Coronary artery (tissue), 2 donors: ENCODE data around the gene CAMTA2.

ENCODE experiments used
- DNase-seq: peaks from one replicate; pipeline ENCODE4 v3.0.0-alpha.2; 2017; ENCODE audit warnings: low spot score
- H3K27ac ChIP-seq, 2 donors: fragments of 200-600 bp; sonication (generic); one replicate each; pipeline ENCODE4 v1.5.1; 2016 to 2019
- H3K4me3 ChIP-seq: fragments of 200-600 bp; sonication (generic); 2 replicates; pipeline ENCODE4 v1.5.1; 2016; ENCODE audit warnings: mild to moderate bottlenecking, moderate library complexity
- TF ChIP-seq, protein P1 (sequence below): fragments of 200-600 bp; sonication (generic); IDR thresholded peaks from one replicate; pipeline ENCODE4 v1.5.1; 2019; ENCODE audit warnings: antibody characterized with exemption

CAMTA2 gene

DNA sequence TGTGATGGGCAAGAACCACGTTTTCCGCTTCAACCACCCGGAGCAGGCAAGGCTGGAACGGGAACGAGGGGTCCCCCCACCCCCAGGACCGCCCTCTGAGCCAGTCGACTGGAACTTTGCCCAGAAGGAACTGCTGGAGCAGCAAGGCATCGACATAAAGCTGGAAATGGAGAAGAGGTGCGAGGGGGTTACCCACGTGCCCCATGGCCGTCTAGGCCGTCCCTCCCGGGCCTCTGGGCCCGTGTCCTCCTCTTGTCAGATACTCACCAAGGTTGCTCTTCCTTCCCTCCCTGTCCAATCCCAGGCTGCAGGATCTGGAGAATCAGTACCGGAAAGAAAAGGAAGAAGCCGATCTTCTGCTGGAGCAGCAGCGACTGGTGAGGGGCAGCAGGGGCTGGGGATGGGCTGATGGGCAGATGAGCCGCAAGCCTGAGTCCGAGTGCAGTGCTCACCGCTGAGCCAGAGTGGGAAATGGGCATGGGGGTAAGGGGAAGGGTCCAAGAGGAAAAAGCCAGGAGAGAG lies 33.1 kb upstream of the CAMTA2 start:
- Histone ChIP-seq H3K27ac (no peak overlapping the region), H3K4me3 (no peak overlapping the region)
- TF ChIP-seq, protein P1, sequence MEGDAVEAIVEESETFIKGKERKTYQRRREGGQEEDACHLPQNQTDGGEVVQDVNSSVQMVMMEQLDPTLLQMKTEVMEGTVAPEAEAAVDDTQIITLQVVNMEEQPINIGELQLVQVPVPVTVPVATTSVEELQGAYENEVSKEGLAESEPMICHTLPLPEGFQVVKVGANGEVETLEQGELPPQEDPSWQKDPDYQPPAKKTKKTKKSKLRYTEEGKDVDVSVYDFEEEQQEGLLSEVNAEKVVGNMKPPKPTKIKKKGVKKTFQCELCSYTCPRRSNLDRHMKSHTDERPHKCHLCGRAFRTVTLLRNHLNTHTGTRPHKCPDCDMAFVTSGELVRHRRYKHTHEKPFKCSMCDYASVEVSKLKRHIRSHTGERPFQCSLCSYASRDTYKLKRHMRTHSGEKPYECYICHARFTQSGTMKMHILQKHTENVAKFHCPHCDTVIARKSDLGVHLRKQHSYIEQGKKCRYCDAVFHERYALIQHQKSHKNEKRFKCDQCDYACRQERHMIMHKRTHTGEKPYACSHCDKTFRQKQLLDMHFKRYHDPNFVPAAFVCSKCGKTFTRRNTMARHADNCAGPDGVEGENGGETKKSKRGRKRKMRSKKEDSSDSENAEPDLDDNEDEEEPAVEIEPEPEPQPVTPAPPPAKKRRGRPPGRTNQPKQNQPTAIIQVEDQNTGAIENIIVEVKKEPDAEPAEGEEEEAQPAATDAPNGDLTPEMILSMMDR, result no peak
- peak; percentile 69 for DNase-seq

DNA sequence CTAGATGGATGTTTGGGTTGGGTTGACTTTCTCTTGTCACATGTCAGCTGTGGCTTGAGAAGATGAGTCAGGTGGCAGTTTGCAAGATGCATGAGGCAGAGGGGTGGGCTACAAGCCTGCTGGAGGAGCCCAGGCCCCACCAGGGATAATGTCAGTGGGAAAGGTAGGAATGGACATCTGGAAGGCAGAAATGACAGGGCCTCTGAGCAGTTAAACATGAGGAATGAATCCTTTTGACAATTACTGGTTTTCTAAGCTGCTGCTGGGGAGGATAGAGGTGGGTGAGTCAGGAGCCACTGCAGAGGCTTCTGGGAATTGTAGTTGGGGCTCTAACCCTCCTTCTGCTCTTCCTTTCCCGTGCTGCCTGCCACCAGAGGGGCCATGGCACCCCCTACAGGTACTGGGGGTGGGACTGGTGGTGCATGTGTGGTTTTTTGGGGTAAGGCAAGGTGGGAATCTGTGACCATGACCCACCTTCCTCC lies 32.0 kb upstream of the CAMTA2 start:
- TF ChIP-seq, protein P1, result no peak
- DNase-seq, result no peak
- no peak overlapping the region for H3K4me3 ChIP-seq
- peak overlapping the region in 1 of 2 donors; percentile 11 for H3K27ac ChIP-seq

DNA sequence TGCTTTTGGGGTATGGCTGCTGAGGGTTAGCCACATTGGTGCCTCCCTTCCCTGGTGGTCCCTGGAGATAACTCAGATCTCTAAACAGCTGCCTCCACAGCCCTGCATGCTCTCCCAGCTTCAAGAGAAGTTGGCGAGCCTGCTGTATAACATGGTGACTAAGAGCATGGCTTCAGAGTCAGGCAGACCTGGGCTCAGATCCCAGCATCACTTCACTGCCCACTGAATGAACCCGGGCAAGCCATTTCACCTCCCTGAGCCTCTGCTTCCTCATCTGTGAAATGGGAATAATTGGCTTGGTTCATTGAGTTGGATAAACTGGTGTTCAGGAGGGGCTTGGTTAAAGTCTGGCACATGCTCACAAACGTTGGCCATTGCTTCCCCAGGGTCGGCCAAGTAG lies 26.9 kb upstream of the CAMTA2 start:
- TF ChIP-seq, protein P1, result no peak
- H3K27ac ChIP-seq, result no peak overlapping the region

DNA sequence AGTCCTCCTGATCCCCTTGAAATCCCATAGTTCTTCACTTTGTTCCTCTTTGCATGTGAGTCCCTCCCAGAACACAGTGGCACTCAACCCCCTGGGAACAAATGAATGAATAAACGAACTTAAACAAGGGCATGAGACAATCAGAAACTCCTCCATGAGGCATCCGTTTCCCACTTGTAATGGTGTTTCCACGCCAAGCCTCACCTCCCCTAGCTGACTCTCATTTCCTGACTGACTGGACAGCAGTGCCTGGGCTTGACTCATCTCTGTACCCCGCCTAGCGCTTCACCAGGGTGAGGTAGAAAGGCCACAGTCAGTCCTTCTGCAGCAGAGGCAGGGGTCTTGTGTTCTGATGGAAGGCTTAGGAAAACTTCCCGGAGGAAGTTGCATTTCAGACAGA lies 24.5 kb upstream of the CAMTA2 start:
- Histone ChIP-seq H3K4me3 (no peak overlapping the region), H3K27ac (no peak overlapping the region)
- TF ChIP-seq, protein P1, result no peak
- DNase-seq, result peak; percentile 61

More for the DNA sequence above, 26.9 kb upstream of the CAMTA2 start:
- no peak for DNase-seq
- H3K4me3 ChIP-seq, result no peak overlapping the region

DNA sequence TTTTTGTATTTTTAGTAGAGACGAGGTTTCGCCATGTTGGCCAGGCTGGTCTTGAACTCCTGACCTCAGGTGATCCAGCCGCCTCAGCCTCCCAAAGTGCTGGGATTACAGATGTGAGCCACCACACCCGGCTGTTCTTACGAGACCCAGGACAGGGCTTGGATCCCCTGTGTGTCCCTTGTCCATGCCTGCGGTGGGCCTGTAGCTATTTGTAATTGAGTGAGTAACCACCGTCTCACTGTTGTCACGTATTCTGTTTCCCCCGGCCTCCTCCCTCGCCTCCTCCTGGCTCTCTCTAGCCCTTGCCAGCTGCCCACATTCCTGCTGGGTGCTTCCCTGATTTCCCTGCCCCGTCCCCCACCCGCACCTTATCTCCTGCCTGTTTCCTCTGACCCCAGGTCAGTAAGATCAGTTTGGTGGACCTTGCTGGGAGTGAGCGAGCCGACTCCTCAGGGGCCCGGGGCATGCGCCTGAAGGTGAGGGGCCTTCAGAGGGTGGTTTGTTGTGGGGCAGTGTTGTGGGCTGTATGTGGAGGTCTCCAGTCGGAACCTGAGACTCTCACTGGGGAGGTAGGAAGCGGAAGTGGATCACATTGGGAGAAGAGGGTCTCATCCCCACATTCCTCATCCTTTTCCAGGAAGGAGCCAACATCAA lies 15.9 kb upstream of the CAMTA2 start:
- TF ChIP-seq, protein P1, result no peak
- DNase-seq, result no peak
- no peak overlapping the region for H3K4me3 ChIP-seq
- H3K27ac ChIP-seq, result no peak overlapping the region

DNA sequence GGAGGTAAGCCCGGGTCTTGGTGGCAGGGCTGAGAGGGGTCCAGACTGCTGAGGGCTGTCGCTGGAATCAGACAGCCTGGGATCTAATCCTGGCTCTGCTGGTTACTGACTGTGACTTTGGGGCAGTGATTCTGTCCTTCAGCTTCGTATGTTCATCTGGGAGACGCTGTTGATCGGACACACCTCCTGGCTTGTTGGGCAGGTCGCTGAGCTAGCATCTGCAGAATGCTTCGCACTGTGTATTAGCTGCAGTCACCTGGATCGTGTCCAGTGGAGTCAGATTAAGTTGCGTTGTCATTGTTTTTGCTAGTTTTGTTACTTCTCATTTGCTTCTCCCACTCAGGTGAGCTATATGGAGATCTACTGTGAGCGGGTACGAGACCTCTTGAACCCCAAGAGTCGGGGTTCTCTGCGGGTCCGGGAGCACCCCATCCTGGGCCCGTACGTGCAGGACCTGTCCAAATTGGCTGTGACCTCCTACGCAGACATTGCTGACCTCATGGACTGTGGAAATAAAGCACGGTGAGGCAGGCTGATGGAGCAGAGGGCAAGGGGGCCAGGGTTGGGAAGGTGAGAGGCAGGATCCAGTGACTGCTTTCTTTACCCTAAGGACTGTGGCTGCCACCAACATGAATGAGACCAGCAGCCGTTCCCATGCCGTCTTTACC lies 14.8 kb upstream of the CAMTA2 start:
- DNase-seq, result no peak
- TF ChIP-seq, protein P1, result no peak
- H3K4me3 ChIP-seq, result no peak overlapping the region
- no peak overlapping the region for H3K27ac ChIP-seq
